SU-DHL-6 (cell line): ENCODE data around the gene PRTG.
A peak's percentile ranks its signal among the peaks of the same experiment; 100 is the strongest.

Source experiments
- H2AFZ ChIP-seq: fragments of 200-600 bp; sonication (generic); 2 replicates; pipeline ENCODE4 v1.6.1; 2014; ENCODE audit warnings: low read depth, mild to moderate bottlenecking, moderate library complexity, mixed read lengths, antibody characterized with exemption, low read length; ENCODE audit not compliant: severe bottlenecking
- H3F3A ChIP-seq: fragments of 200-600 bp; shearing (Covaris generic); 2 replicates; pipeline ENCODE4 v1.6.0; 2016; ENCODE audit warnings: antibody characterized with exemption, mild to moderate bottlenecking; ENCODE audit not compliant: insufficient read depth
- H3K27ac ChIP-seq: fragments of 200-600 bp; sonication (generic); 2 replicates; pipeline ENCODE4 v1.5.1; 2016; ENCODE audit warnings: low read depth, mild to moderate bottlenecking, low read length, moderate library complexity, mixed read lengths
- H3K27me3 ChIP-seq: fragments of 200-600 bp; sonication (generic), shearing (Covaris generic); 2 replicates; pipeline ENCODE4 v1.6.0; 2014; ENCODE audit warnings: mild to moderate bottlenecking, low read length
- H3K36me3 ChIP-seq: fragments of 200-600 bp; sonication (generic); 2 replicates; pipeline ENCODE4 v1.6.1; 2014; ENCODE audit warnings: mild to moderate bottlenecking, low read length, mixed read lengths
- H3K4me2 ChIP-seq: fragments of 300-600, 200-600 bp; shearing (Covaris generic), sonication (generic); 2 replicates; pipeline ENCODE4 v1.6.0; 2014; ENCODE audit warnings: low read length, low read depth, mild to moderate bottlenecking; ENCODE audit not compliant: poor library complexity, severe bottlenecking
- H3K4me3 ChIP-seq: fragments of 200-600 bp; sonication (generic); 2 replicates; pipeline ENCODE4 v1.5.1; 2014; ENCODE audit warnings: antibody characterized with exemption, low read length, mild to moderate bottlenecking, mixed read lengths; ENCODE audit not compliant: insufficient read depth, poor library complexity, severe bottlenecking
- H3K79me2 ChIP-seq: fragments of 200-600 bp; sonication (generic); 2 replicates; pipeline ENCODE4 v1.6.1; 2014; ENCODE audit warnings: mild to moderate bottlenecking, low read length, moderate library complexity; ENCODE audit not compliant: insufficient read depth
- H3K9ac ChIP-seq: fragments of 200-600 bp; sonication (generic); 2 replicates; pipeline ENCODE4 v1.7.0; 2014; ENCODE audit warnings: mild to moderate bottlenecking, low read length
- H3K9me2 ChIP-seq: fragments of 200-600 bp; sonication (generic); replicated peaks from 2 replicates; pipeline ENCODE4 v1.6.1; 2014; ENCODE audit warnings: low read length; ENCODE audit not compliant: insufficient read depth
- H3K9me3 ChIP-seq: fragments of 200-600 bp; sonication (generic); 2 replicates; pipeline ENCODE4 v1.6.1; 2014; ENCODE audit warnings: low read length, mixed read lengths; ENCODE audit not compliant: insufficient read depth
- H4K20me1 ChIP-seq: fragments of 200-600 bp; sonication (generic); 2 replicates; pipeline ENCODE4 v1.6.1; 2014; ENCODE audit warnings: low read depth, mild to moderate bottlenecking, antibody characterized with exemption, low read length, moderate library complexity, mixed read lengths
- EZH2phosphoT487 ChIP-seq: fragments of 200-600 bp; sonication (generic), shearing (Covaris generic); conservative IDR thresholded peaks from 2 replicates; pipeline ENCODE4 v1.6.1; 2018; ENCODE audit warnings: mild to moderate bottlenecking, antibody characterized with exemption, low read length, moderate library complexity, mixed read lengths
- TF ChIP-seq, protein P1 (sequence below): fragments of 200-600 bp; sonication (generic); IDR thresholded peaks from one replicate; pipeline ENCODE4 v1.5.1; 2017; ENCODE audit warnings: antibody characterized with exemption, mild to moderate bottlenecking, low read length, moderate library complexity; ENCODE audit not compliant: insufficient read depth, poor library complexity, severe bottlenecking

Gene PRTG

DNA sequence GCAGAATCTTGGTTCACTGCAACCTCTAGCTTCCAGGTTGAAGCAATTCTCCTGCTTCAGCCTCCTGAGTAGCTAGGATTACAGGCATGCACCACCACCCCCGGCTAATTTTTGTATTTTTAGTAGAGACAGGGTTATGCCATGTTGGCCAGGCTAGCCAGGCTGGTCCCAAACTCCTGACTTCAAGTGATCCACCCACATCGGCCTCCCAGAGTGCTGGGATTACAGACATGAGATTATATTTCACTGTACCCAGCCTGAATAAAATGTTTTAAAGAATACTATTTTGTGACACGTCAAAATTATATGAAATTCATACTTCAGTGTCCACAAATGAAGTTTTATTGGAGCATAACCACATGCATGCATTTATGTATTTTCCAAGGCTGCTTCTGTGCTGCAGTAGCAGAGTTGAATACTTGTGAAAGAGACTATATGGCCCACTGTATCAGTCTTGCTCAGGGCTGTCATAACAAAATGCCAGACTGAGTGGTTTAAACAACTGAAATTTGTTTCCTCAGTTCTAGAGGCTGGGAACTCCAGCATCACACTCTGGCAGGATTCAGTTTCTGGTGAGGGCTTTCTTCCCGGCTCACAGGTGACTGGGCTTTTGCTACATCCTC is 77.2 kb downstream of the PRTG start:
- Histone ChIP-seq H3K9me2 (no peaks in the 10 kb centered on the region), H3K79me2 (peaks cover 40% of the 10 kb centered on the region), H3K36me3 (peaks cover 37% of the 10 kb centered on the region; the same call in 1 of the 2 replicates), H3K9ac (no peak overlapping the region), H3K27me3 (no peaks in the 10 kb centered on the region), H3F3A (no peaks in the 10 kb centered on the region; the same call in 1 of the 2 replicates), H3K4me3 (no peak overlapping the region), H3K27ac (no peak overlapping the region; the same call in 1 of the 2 replicates), H3K4me2 (no peak overlapping the region), H4K20me1 (no peaks in the 10 kb centered on the region), H3K9me3 (no peaks in the 10 kb centered on the region), H2AFZ (no peak overlapping the region)
- no peak for TF ChIP-seq EZH2phosphoT487
- TF ChIP-seq, protein P1, sequence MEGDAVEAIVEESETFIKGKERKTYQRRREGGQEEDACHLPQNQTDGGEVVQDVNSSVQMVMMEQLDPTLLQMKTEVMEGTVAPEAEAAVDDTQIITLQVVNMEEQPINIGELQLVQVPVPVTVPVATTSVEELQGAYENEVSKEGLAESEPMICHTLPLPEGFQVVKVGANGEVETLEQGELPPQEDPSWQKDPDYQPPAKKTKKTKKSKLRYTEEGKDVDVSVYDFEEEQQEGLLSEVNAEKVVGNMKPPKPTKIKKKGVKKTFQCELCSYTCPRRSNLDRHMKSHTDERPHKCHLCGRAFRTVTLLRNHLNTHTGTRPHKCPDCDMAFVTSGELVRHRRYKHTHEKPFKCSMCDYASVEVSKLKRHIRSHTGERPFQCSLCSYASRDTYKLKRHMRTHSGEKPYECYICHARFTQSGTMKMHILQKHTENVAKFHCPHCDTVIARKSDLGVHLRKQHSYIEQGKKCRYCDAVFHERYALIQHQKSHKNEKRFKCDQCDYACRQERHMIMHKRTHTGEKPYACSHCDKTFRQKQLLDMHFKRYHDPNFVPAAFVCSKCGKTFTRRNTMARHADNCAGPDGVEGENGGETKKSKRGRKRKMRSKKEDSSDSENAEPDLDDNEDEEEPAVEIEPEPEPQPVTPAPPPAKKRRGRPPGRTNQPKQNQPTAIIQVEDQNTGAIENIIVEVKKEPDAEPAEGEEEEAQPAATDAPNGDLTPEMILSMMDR: no peak

DNA sequence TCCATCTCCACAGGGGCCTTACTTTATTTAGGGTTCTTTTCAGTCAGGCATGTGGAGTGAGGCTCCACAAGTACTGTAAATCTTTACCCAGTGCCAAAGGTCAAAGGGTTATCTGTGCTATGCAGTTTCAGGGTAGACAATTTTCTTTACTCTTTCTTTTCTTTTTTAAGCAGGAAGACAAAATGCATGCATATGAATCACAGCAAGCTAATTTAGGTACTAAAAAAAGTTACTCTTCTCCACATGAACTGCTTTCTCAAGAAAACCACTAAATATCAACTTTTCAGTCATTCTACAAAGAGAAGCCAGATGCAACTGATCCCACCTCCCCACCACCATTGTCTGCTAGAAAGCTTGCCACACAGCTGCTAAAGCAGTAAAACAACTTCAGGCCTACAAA is 81.5 kb downstream of the PRTG start:
- Histone ChIP-seq H3K4me2 (no peak overlapping the region), H3K27ac (peak overlapping the region; percentile 35), H3K9me3 (no peaks in the 10 kb centered on the region)

DNA sequence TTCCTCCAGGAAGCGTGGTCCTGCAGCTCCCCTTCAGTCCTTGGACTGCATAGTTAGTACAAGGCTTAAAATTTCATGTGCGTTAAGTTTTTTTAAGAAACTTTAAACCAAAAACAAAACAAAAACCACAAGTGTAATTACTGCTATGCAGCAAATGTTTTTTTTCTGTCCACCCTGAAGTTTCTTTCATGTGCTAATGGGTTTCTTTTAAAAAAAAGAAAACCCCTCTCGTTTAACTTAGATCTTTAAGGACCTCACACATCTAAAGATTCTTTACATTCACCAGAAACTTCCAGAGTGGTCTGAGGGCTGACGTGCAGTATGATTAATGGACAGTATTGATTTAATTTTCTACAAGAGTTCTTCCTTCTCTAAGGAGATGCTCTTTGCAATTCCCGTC is 82.8 kb downstream of the PRTG start:
- H3F3A ChIP-seq: peaks cover 19% of the 10 kb centered on the region; the same call in 1 of the 2 replicates
- H3K27me3 ChIP-seq: no peaks in the 10 kb centered on the region
- H3K36me3 ChIP-seq: peaks cover 30% of the 10 kb centered on the region
- no peak overlapping the region for H2AFZ ChIP-seq
- no peak overlapping the region for H3K27ac ChIP-seq
- H3K9me3 ChIP-seq: no peaks in the 10 kb centered on the region
- H3K4me2 ChIP-seq: no peak overlapping the region
- H3K79me2 ChIP-seq: peaks cover 17% of the 10 kb centered on the region
- H3K4me3 ChIP-seq: no peak overlapping the region
- no peaks in the 10 kb centered on the region for H4K20me1 ChIP-seq
- no peak overlapping the region for H3K9ac ChIP-seq
- no peaks in the 10 kb centered on the region for H3K9me2 ChIP-seq
- TF ChIP-seq EZH2phosphoT487: no peak

More for the DNA sequence above, 81.5 kb downstream of the PRTG start:
- Histone ChIP-seq H2AFZ (no peak overlapping the region), H3K9ac (no peak overlapping the region), H3K79me2 (peaks cover 19% of the 10 kb centered on the region), H4K20me1 (no peaks in the 10 kb centered on the region), H3F3A (peaks cover 13% of the 10 kb centered on the region; the same call in 1 of the 2 replicates), H3K4me3 (no peak overlapping the region), H3K27me3 (no peaks in the 10 kb centered on the region), H3K9me2 (no peaks in the 10 kb centered on the region), H3K36me3 (peaks cover 25% of the 10 kb centered on the region; the same call in 1 of the 2 replicates)
- TF ChIP-seq, protein P1: no peak
- TF ChIP-seq EZH2phosphoT487: no peak

DNA sequence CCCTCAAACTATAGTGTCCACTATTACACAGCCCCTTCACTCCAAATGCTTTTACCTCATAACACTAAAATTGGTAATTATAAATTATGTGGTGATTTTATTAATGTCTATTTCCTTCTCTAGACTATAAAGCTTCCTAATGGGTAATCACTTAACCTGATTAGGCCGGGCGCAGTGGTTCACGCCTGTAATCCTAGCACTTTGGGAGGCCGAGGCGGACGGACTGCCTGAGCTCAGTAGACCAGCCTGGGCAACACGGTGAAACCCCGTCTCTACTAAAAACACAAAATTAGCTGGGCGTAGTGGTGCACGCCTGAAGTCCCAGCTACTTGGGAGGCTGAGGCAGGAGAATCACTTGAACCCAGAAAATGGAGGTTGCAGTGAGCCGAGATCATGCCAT is 83.5 kb downstream of the PRTG start:
- Histone ChIP-seq H3K4me3 (no peak overlapping the region), H3K36me3 (peaks cover 32% of the 10 kb centered on the region), H4K20me1 (no peaks in the 10 kb centered on the region), H2AFZ (no peak overlapping the region), H3K27ac (no peak overlapping the region), H3F3A (peaks cover 25% of the 10 kb centered on the region; the same call in 1 of the 2 replicates), H3K9ac (no peak overlapping the region), H3K9me2 (no peaks in the 10 kb centered on the region), H3K4me2 (no peak overlapping the region), H3K79me2 (peaks cover 17% of the 10 kb centered on the region), H3K9me3 (no peaks in the 10 kb centered on the region), H3K27me3 (no peaks in the 10 kb centered on the region)
- TF ChIP-seq EZH2phosphoT487: no peak
- TF ChIP-seq, protein P1: no peak
